Muscle layer of duodenum (tissue), 2 donors: Measurements from ENCODE around the gene TAF6.
A peak's percentile ranks its signal among the peaks of the same experiment; 100 is the strongest.

Experiments used
- H3K27ac ChIP-seq: one replicate; pipeline ENCODE4 v1.7.0; 2013; ENCODE audit warnings: mild to moderate bottlenecking, low read length
- H3K27me3 ChIP-seq: one replicate; pipeline ENCODE4 v1.7.0; 2013; ENCODE audit warnings: low read depth, mild to moderate bottlenecking, control low read depth, low read length
- H3K36me3 ChIP-seq, 2 donors: one replicate each; pipeline ENCODE4 v1.7.0; 2013; ENCODE audit warnings: low read length in 2 of 2, control low read depth in 1 of 2, mild to moderate bottlenecking in 1 of 2; ENCODE audit not compliant: insufficient read depth in 2 of 2, control insufficient read depth in 1 of 2
- H3K4me1 ChIP-seq, 2 donors: one replicate each; pipeline ENCODE4 v1.7.0; 2013; ENCODE audit warnings: low read length in 2 of 2, mild to moderate bottlenecking in 2 of 2, control low read depth in 1 of 2, moderate library complexity in 1 of 2; ENCODE audit not compliant: insufficient read depth in 2 of 2, control insufficient read depth in 1 of 2
- H3K4me3 ChIP-seq, 2 donors: one replicate each; pipeline ENCODE4 v1.7.0; 2013; ENCODE audit warnings: low read length in 2 of 2, low read depth in 1 of 2, mild to moderate bottlenecking in 1 of 2
- H3K9me3 ChIP-seq, 2 donors: one replicate each; pipeline ENCODE4 v1.7.0; 2013; ENCODE audit warnings: low read length in 2 of 2, control low read depth in 1 of 2, mild to moderate bottlenecking in 1 of 2; ENCODE audit not compliant: control insufficient read depth in 1 of 2
- donor health status: healthy.

TAF6 gene

DNA sequence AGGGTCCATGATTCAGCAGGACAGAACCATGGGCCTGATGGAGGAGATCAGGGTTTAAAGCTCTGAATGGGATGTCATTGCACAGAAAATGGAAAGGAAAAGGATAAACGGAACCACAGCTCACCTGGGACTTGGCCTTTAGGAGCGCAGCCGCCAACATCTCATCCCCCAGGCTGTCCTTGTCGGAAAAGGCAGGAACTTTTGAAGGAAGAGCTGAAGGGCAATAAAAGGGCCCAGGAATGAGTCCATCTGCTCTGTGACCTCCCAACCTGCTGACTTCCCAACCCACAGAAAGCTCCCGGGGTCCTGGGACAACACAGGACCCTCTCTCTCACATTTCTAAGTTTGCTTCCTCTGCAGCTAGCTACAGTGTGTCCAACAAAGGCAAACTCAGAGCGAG lies 43.7 kb downstream of the TAF6 start:
- Histone ChIP-seq H3K4me1 (peaks cover 0 to 16% of the 10 kb centered on the region in 2 donors), H3K4me3 (no peak overlapping the region), H3K36me3 (peaks cover 61 to 77% of the 10 kb centered on the region in 2 donors), H3K27me3 (no peaks in the 10 kb centered on the region), H3K27ac (no peak overlapping the region), H3K9me3 (peaks cover 20 to 22% of the 10 kb centered on the region in 2 donors)

DNA sequence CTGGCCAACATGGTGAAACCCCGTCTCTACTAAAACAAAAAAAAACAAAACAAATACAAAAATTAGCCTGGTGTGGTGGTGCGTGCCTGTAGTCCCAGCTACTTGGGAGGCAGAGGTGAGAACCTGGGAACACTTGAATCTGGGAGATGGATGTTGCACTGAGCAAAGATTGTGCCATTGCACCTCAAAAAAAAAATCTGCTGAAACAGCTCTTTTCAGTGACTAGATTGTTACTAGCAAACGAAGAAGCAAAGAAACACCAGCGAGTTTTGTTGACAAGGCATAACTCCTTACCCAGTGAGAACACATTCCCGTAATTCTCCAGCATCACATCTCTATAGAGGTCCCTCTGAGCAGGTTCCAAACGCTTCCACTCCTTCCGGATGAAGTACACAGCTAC lies 44.3 kb downstream of the TAF6 start:
- Histone ChIP-seq H3K4me1 (peaks cover 0 to 10% of the 10 kb centered on the region in 2 donors), H3K27ac (no peak overlapping the region), H3K27me3 (no peaks in the 10 kb centered on the region), H3K4me3 (no peak overlapping the region), H3K9me3 (peaks cover 20 to 22% of the 10 kb centered on the region in 2 donors), H3K36me3 (peaks cover 66 to 83% of the 10 kb centered on the region in 2 donors)

DNA sequence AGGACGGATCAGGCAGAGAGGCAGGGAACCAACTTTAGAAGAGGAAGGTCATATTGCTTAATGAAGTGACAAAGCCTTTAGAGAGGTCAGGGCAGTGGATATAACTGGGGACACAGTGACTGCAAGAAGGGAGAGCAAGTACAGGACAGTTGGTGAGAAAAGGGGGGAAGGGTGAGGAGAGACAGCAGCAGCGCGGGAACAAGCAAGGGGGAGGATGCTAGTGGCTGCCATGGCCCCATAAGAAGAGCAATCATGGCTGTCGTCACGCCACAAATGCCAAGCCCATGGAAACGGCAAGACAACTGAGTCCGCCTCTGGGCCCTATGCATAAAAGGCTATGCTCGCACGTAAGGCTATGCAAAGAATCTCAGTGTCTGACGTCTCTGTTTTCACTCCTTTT lies 46.7 kb downstream of the TAF6 start:
- peaks cover 68 to 82% of the 10 kb centered on the region in 2 donors for H3K36me3 ChIP-seq
- no peaks in the 10 kb centered on the region for H3K27me3 ChIP-seq
- H3K9me3 ChIP-seq, result peaks cover 20 to 22% of the 10 kb centered on the region in 2 donors
- H3K27ac ChIP-seq, result no peak overlapping the region
- H3K4me3 ChIP-seq, result peak overlapping the region in 1 of 2 donors; percentile 30
- no peaks in the 10 kb centered on the region for H3K4me1 ChIP-seq

DNA sequence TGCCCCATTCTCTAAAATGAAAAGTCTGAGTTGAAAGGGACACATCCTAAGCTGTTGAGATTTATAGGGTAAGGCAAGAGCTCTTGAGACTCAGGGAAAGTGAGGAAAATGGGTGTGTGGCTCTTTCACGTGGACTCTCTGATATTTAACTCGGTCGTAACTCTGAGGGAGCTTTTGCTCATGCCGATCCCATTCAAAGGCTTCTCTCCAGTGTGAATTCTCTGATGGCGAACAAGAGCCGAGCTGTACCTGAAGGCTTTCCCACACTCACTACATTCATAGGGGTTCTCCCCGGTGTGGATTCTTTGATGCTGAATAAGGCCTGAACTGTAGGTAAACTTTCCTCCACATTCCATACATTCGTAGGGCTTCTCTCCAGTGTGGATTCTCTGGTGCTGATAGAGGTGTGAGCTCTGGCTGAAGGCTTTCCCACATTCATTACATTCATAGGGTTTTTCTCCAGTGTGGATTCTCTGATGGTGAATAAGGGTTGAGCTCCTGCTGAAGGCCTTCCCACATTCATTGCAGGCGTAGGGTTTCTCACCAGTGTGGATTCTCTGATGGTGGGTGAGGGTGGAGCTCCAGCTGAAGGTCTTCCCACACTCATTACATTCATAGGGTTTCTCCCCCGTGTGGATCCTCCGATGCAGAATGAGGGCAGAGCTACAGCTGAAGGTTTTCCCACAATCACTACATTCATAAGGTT lies 48.0 kb downstream of the TAF6 start:
- Histone ChIP-seq H3K27me3 (no peaks in the 10 kb centered on the region), H3K36me3 (peaks cover 60 to 71% of the 10 kb centered on the region in 2 donors), H3K4me1 (no peaks in the 10 kb centered on the region), H3K4me3 (peak overlapping the region in 1 of 2 donors; percentile 30), H3K9me3 (peaks cover 20 to 22% of the 10 kb centered on the region in 2 donors), H3K27ac (no peak overlapping the region)

DNA sequence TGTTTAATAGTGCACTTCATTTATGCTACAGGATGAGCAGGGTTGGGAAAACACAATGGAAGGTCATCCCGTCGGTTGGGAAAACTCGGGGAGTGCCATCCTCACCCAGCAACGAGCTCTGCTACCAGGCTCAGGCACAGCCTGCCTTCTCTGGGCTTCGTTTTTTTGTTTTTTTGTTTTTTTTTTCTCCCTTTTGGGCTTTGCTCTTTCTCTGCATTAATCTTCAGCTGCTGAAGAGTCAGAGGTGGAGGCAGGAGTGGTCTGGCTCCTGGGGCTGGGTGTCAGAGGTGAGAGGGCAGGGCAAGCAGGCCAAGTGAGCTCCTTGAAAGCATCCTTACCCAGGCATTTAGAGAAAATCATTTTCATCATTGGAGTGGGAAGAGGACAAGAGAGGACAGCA lies 49.2 kb downstream of the TAF6 start:
- Histone ChIP-seq H3K4me3 (no peak overlapping the region), H3K27ac (no peak overlapping the region), H3K36me3 (peaks cover 50 to 59% of the 10 kb centered on the region in 2 donors), H3K4me1 (peaks cover 0 to 11% of the 10 kb centered on the region in 2 donors), H3K9me3 (peaks cover 20 to 22% of the 10 kb centered on the region in 2 donors), H3K27me3 (no peaks in the 10 kb centered on the region)

DNA sequence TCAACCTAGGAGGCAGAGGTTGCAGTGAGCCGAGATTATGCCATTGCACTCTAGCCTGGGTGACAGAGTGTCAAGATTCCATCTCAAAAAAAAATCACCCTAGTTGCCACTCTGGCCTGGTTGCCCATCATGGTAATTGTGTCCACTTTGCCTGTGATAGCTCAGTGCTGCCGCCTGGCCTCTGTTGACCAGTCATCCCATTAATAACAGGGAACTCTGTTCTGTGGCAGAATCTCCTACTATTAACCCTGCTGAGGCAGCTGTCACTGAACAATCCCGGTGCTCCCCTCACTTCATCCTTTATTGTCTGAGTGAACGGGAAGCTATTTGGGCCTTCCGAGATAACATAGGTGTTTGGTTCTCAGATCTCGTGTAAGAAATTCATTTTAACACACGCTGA lies 52.2 kb downstream of the TAF6 start:
- Histone ChIP-seq H3K27ac (no peak overlapping the region), H3K9me3 (peaks cover 15% of the 10 kb centered on the region in 2 donors), H3K27me3 (no peaks in the 10 kb centered on the region), H3K4me3 (no peak overlapping the region), H3K4me1 (peaks cover 0 to 13% of the 10 kb centered on the region in 2 donors), H3K36me3 (peaks cover 35 to 42% of the 10 kb centered on the region in 2 donors)

DNA sequence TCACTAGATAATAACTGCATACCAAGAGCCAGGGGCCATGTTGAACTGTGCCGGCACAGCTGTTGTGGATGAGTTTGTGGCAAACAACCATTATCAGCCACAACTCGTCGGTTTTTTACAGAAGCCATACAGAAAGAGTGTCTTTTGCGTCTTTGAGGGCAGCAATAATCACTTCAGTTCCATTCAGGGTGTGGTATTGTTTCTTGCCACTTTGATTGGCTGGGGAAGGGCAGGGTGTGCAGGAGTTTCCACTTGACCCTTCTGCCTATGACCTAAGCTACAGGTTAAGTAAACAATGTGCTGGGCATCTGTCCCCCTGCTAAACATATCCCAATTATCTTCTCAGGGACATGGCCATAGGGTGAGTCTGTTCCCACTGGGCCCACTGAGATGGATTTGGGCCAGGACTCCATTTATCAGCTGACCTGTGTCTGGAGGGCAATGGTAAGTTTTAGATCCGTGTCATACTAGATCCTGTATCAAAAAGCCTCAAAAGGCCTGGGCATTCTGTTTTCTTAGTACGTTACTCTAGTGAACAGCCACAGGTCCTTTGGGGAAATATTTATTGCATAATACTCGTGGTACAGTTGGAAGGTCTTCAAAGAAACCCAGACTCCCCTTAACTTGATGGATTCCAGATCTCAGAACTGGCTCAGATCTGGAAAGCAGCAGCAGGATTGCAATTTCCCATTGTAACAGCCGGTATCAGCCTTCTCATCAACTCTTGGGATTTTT lies 53.5 kb downstream of the TAF6 start:
- Histone ChIP-seq H3K4me1 (peaks cover 0 to 13% of the 10 kb centered on the region in 2 donors), H3K27me3 (no peaks in the 10 kb centered on the region), H3K4me3 (no peak overlapping the region), H3K27ac (no peak overlapping the region), H3K9me3 (peaks cover 1 to 2% of the 10 kb centered on the region in 2 donors), H3K36me3 (peaks cover 22 to 42% of the 10 kb centered on the region in 2 donors)

DNA sequence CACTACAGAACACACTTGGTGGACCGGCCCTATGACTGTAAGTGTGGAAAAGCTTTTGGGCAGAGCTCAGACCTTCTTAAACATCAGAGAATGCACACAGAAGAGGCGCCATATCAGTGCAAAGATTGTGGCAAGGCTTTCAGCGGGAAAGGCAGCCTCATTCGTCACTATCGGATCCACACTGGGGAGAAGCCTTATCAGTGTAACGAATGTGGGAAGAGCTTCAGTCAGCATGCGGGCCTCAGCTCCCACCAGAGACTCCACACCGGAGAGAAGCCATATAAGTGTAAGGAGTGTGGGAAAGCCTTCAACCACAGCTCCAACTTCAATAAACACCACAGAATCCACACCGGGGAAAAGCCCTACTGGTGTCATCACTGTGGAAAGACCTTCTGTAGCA lies 55.0 kb downstream of the TAF6 start:
- Histone ChIP-seq H3K4me3 (no peak overlapping the region), H3K9me3 (no peaks in the 10 kb centered on the region), H3K27me3 (no peaks in the 10 kb centered on the region), H3K4me1 (peaks cover 0 to 13% of the 10 kb centered on the region in 2 donors), H3K27ac (no peak overlapping the region), H3K36me3 (peaks cover 17 to 36% of the 10 kb centered on the region in 2 donors)

DNA sequence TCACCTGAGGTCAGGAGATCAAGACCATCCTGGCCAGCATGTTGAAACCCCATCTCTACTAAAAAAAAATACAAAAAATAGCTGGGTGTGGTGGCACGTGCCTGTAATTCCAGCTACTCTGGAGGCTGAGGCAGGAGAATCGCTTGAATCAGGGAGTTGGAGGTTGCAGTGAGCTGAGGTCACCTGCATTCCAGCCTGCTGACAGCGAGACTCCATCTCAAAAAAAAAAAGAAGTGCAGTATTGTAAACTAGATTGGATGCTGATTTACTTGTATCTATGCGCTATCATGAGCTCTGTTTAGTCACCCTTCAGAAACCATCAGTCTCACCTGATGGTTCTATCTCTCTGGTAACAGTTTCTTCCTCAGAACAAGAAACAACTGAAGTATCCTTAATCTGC lies 55.8 kb downstream of the TAF6 start:
- no peak overlapping the region for H3K27ac ChIP-seq
- H3K4me1 ChIP-seq, result peaks cover 0 to 13% of the 10 kb centered on the region in 2 donors
- H3K27me3 ChIP-seq, result no peaks in the 10 kb centered on the region
- peaks cover 22 to 41% of the 10 kb centered on the region in 2 donors for H3K36me3 ChIP-seq
- H3K9me3 ChIP-seq, result no peaks in the 10 kb centered on the region
- no peak overlapping the region for H3K4me3 ChIP-seq

DNA sequence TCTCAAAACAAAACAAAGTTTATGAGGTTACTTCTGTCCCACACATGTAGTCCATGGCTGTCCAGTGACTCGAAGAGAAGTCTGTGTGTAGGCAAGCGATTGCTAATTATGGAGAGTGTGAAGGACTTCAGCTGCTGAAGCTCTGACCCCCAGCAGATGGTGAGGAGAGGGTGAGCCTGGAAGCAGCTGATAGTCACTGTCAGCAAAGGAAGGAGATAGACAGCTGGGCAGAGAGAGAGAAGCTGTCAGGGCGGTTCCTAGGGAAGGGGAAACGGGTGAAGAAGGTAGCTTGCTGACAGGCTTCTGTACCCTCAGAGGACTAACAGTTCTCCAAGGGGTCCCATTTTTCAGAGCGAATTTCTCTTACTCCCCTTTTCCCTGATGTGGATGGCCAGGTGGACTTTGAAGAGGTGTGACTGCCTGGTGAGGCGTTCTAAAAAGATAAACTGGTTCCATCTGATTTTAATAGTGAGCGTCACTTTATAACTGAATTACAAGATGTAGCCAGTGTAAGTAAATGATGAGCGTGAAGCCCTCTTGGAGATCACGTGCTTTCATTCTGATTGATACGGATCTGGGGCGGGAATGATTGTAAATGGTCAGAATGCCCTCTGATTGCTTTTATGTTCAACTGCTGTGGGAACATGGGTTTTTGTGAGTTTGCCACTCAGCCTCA lies 57.5 kb downstream of the TAF6 start:
- no peak overlapping the region for H3K4me3 ChIP-seq
- H3K36me3 ChIP-seq, result peaks cover 31 to 58% of the 10 kb centered on the region in 2 donors
- H3K4me1 ChIP-seq, result peaks cover 0 to 13% of the 10 kb centered on the region in 2 donors
- H3K27ac ChIP-seq, result no peak overlapping the region
- H3K27me3 ChIP-seq, result no peaks in the 10 kb centered on the region
- H3K9me3 ChIP-seq, result no peaks in the 10 kb centered on the region

DNA sequence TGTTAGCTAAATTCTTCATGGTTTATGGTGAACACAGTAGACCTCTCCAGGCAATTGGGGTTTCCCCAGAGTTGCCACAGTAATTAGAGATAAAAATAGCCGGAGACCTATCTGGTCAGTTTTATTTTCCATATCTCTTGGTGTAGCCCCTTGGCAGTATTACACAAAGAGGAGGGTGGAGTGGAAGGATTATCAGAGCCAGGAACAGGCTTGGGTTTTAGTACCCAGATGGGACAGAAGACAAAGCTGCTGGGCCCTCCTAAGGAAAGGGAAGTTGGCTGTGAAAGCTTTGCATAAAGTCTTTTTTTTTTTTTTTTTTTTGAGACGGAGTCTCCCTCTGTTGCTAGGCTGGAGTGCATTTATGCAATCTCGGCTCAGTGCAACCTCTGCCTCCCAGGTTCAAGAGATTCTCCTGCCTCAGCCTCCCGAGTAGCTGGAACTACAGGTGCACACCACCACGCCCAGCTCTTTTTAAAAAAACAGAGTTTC lies 59.9 kb downstream of the TAF6 start:
- Histone ChIP-seq H3K27ac (no peak overlapping the region), H3K9me3 (no peaks in the 10 kb centered on the region), H3K27me3 (no peaks in the 10 kb centered on the region), H3K4me1 (no peaks in the 10 kb centered on the region), H3K36me3 (peaks cover 26 to 57% of the 10 kb centered on the region in 2 donors), H3K4me3 (no peak overlapping the region)
